HepG2 (cell line): Measurements from ENCODE around the gene SLC38A9. TPM values are rescaled to one million over a fixed set of nuclear protein-coding genes. Genes with fewer than 3 reads are reported as not detected.

Experiments used
- AHR ChIP-seq: IDR thresholded peaks from 2 replicates; pipeline ENCODE4 v1.6.1; 2018; ENCODE audit warnings: missing genetic modification reagents, missing compliant biosample characterization
- CBFB ChIP-seq: sonication (generic); formaldehyde crosslinking; IDR thresholded peaks from 2 replicates; pipeline ENCODE4 v1.4.0; 2020; ENCODE audit warnings: missing genetic modification reagents
- FOSL2 ChIP-seq: sonication (generic); formaldehyde crosslinking; IDR thresholded peaks from 2 replicates; pipeline ENCODE4 v1.4.0; 2020; ENCODE audit warnings: missing genetic modification reagents
- IRX3 ChIP-seq: sonication (generic); formaldehyde crosslinking; IDR thresholded peaks from 2 replicates; pipeline ENCODE4 v1.8.1; 2023; ENCODE audit warnings: mild to moderate bottlenecking, low read depth, missing genetic modification reagents, borderline replicate concordance
- KAT8 ChIP-seq: IDR thresholded peaks from 2 replicates; pipeline ENCODE4 v1.6.1; 2016; ENCODE audit warnings: missing genetic modification reagents, missing compliant biosample characterization
- MAF1 ChIP-seq: sonication (generic); formaldehyde crosslinking; IDR thresholded peaks from 2 replicates; pipeline ENCODE4 v1.5.0; 2020; ENCODE audit warnings: missing genetic modification reagents, borderline replicate concordance
- MED8 ChIP-seq: sonication (generic); formaldehyde crosslinking; IDR thresholded peaks from 2 replicates; pipeline ENCODE4 v1.8.1; 2023; ENCODE audit warnings: mild to moderate bottlenecking, missing genetic modification reagents; ENCODE audit not compliant: insufficient replicate concordance
- MEF2D ChIP-seq: sonication (generic); formaldehyde crosslinking; IDR thresholded peaks from 2 replicates; pipeline ENCODE4 v1.5.1; 2020; ENCODE audit warnings: mild to moderate bottlenecking, missing genetic modification reagents
- RNF219 ChIP-seq: sonication (generic); formaldehyde crosslinking; IDR thresholded peaks from 2 replicates; pipeline ENCODE4 v1.5.0; 2020; ENCODE audit warnings: mild to moderate bottlenecking, missing genetic modification reagents
- ZC3H4 ChIP-seq: sonication (generic); formaldehyde crosslinking; IDR thresholded peaks from 2 replicates; pipeline ENCODE4 v1.4.0; 2020; ENCODE audit warnings: missing genetic modification reagents, borderline replicate concordance
- ZNF143 ChIP-seq: sonication (generic); formaldehyde crosslinking; IDR thresholded peaks from 2 replicates; pipeline ENCODE4 v1.4.0; 2020; ENCODE audit warnings: missing genetic modification reagents
- ZNF431 ChIP-seq: sonication (generic); formaldehyde crosslinking; IDR thresholded peaks from 2 replicates; pipeline ENCODE4 v1.9.0; 2022; ENCODE audit warnings: missing genetic modification reagents, low read depth, mild to moderate bottlenecking, borderline replicate concordance
- ZNF564 ChIP-seq: sonication (generic); formaldehyde crosslinking; IDR thresholded peaks from 2 replicates; pipeline ENCODE4 v1.8.1; 2023; ENCODE audit warnings: mild to moderate bottlenecking, missing genetic modification reagents
- ZNF614 ChIP-seq: IDR thresholded peaks from 2 replicates; pipeline ENCODE4 v1.6.1; 2018; ENCODE audit warnings: missing biosample characterization, missing genetic modification reagents, inconsistent platforms, borderline replicate concordance
- ZNF7 ChIP-seq: IDR thresholded peaks from 2 replicates; pipeline ENCODE4 v1.6.1; 2016; ENCODE audit warnings: missing biosample characterization, missing genetic modification reagents
- ZNF878 ChIP-seq: sonication (generic); formaldehyde crosslinking; IDR thresholded peaks from 2 replicates; pipeline ENCODE4 v1.8.1; 2023; ENCODE audit warnings: mild to moderate bottlenecking, missing genetic modification reagents, moderate library complexity
- polyA plus RNA-seq, 8 experiments: library from polyadenylated mRNA; depleted of rRNA in 3 of 8; stranded (reverse) in 7 of 8; unstranded in 1 of 8; fragments of >200 nt; fragmentation: Illumina TruSeq in 4 of 8; extraction: Trizol in 4 of 8; gene quantifications; 2 replicates each; pipeline versions ENCODE4 v1.2.1 to v1.2.3, GENCODE V29; 2011 to 2016; ENCODE audit warnings: low read depth in 4 of 8, missing spikeins in 1 of 8, mixed read lengths in 1 of 8; ENCODE audit not compliant: insufficient read depth in 1 of 8
- total RNA-seq, 5 experiments: library from RNA; depleted of rRNA; stranded (reverse); fragments of >200 nt; fragmentation: Illumina TruSeq; extraction: Trizol; gene quantifications; 2 replicates each; pipeline ENCODE4 v1.2.3, GENCODE V29; 2016; ENCODE audit warnings: low read depth in 1 of 5
- TF ChIP-seq, protein P1 (sequence below): sonication (generic); formaldehyde crosslinking; IDR thresholded peaks from 2 replicates; pipeline ENCODE4 v1.8.1; 2022; ENCODE audit warnings: mild to moderate bottlenecking, missing genetic modification reagents
- TF ChIP-seq, protein P2 (sequence below): sonication (generic); formaldehyde crosslinking; IDR thresholded peaks from 2 replicates; pipeline ENCODE4 v1.4.0; 2020; ENCODE audit warnings: missing genetic modification reagents, borderline replicate concordance

SLC38A9 gene
- total and polyA plus RNA-seq, 2 of the 13 experiments (the other 11 are each of a cell fraction or from before 2014, with no cell fraction given) = 19.3 to 36.0 TPM

- TF ChIP-seq ZNF564 (CRISPR knock-in tag) (no peak), ZNF431 (CRISPR knock-in tag) (0 out of 2 replicates have a peak, but pooled peaks have one; percentile 16), ZNF7 (CRISPR knock-in tag) (no peak), MEF2D (CRISPR knock-in tag) (0 out of 2 replicates have a peak, but pooled peaks have one; percentile 56), RNF219 (CRISPR knock-in tag) (0 out of 2 replicates have a peak, but pooled peaks have one; percentile 54), KAT8 (CRISPR knock-in tag) (peak; percentile 85; the same call in 1 of the 2 replicates), MAF1 (CRISPR knock-in tag) (no peak), ZNF614 (peak; percentile 38; the same call in 1 of the 2 replicates), IRX3 (CRISPR knock-in tag) (no peak), AHR (CRISPR knock-in tag) (no peak), CBFB (CRISPR knock-in tag) (peak; percentile 22; the same call in 1 of the 2 replicates), ZC3H4 (0 out of 2 replicates have a peak, but pooled peaks have one; percentile 62), ZNF878 (CRISPR knock-in tag) (no peak), MED8 (CRISPR knock-in tag) (peak; percentile 38), FOSL2 (CRISPR knock-in tag) (0 out of 2 replicates have a peak, but pooled peaks have one; percentile 7), ZNF143 (CRISPR knock-in tag) (peak; percentile 99)
- TF ChIP-seq, protein P1, sequence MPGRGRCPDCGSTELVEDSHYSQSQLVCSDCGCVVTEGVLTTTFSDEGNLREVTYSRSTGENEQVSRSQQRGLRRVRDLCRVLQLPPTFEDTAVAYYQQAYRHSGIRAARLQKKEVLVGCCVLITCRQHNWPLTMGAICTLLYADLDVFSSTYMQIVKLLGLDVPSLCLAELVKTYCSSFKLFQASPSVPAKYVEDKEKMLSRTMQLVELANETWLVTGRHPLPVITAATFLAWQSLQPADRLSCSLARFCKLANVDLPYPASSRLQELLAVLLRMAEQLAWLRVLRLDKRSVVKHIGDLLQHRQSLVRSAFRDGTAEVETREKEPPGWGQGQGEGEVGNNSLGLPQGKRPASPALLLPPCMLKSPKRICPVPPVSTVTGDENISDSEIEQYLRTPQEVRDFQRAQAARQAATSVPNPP (CRISPR knock-in tag) = no peak
- TF ChIP-seq, protein P2, sequence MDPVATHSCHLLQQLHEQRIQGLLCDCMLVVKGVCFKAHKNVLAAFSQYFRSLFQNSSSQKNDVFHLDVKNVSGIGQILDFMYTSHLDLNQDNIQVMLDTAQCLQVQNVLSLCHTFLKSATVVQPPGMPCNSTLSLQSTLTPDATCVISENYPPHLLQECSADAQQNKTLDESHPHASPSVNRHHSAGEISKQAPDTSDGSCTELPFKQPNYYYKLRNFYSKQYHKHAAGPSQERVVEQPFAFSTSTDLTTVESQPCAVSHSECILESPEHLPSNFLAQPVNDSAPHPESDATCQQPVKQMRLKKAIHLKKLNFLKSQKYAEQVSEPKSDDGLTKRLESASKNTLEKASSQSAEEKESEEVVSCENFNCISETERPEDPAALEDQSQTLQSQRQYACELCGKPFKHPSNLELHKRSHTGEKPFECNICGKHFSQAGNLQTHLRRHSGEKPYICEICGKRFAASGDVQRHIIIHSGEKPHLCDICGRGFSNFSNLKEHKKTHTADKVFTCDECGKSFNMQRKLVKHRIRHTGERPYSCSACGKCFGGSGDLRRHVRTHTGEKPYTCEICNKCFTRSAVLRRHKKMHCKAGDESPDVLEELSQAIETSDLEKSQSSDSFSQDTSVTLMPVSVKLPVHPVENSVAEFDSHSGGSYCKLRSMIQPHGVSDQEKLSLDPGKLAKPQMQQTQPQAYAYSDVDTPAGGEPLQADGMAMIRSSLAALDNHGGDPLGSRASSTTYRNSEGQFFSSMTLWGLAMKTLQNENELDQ (CRISPR knock-in tag) = 0 out of 2 replicates have a peak, but pooled peaks have one; percentile 23
Observed at GRCh38 chr5:55712023-55712859, at the start of gene SLC38A9 (continued).
